K562 (cell line): Measurements from ENCODE around the gene CHI3L1. TPM values are rescaled to one million over a fixed set of nuclear protein-coding genes. Genes with fewer than 3 reads are reported as not detected.

Experiments
- ATAC-seq: fragments of 200-7000 bp; cut with Tn5 transposase; 3 replicates; pipeline ENCODE4 v1.9.1; 2020; ENCODE audit warnings: moderate library complexity
- BruUV-seq: library from RNA; stranded (reverse); fragments of 400-500 nt; replicated peaks from 2 replicates; lab custom pipeline; 2021; lab: Mats Ljungman, UMichigan
- CTCF ChIA-PET: fragments of 300-600 bp; formaldehyde crosslinking; extraction: SDS; loops from one replicate; lab custom pipeline; 2021; ENCODE audit warnings: low intra/inter-chr PET ratio; lab: Yijun Ruan, JAX
- POLR2A ChIA-PET: fragments of 300-600, 350-650 bp; sonication (Branson Sonifier 250); formaldehyde crosslinking; extraction: SDS; loops from one replicate; lab custom pipeline; 2021; ENCODE audit warnings: antibody characterized with exemption, inconsistent platforms; lab: Yijun Ruan, JAX
- DNase-seq, 4 experiments: peaks; one replicate each; pipeline versions ENCODE4 v3.0.0 to v3.0.0-alpha.2; 2011 to 2018; ENCODE audit warnings: low spot score in 3 of 4, mixed read lengths in 3 of 4; ENCODE audit errors: extremely low read depth in 1 of 4
- FAIRE-seq: peaks from 2 replicates; lab custom pipeline; 2011; peaks lifted over from hg19 to GRCh38; lab: Jason Lieb, UNC
- H2AFZ ChIP-seq: 2 replicates; pipeline ENCODE4 v1.6.0; 2011; ENCODE audit warnings: low read depth, low read length, control low read depth, inconsistent platforms
- H3K27ac ChIP-seq: fragments of 200-600 bp; 3 replicates; pipeline ENCODE4 v1.8.0; 2011; ENCODE audit warnings: low read depth, mild to moderate bottlenecking, control low read depth, inconsistent platforms, low read length, moderate library complexity, mixed read lengths; ENCODE audit errors: extremely low read depth
- H3K27me3 ChIP-seq, 2 experiments: fragments of 300-600 bp in 1 of 2; 2 replicates in 1 of 2; 3 replicates in 1 of 2; pipeline versions ENCODE4 v1.6.0 to v1.8.0; 2011; ENCODE audit warnings: inconsistent platforms in 2 of 2, low read length in 2 of 2, mild to moderate bottlenecking in 1 of 2, mixed read lengths in 1 of 2, moderate library complexity in 1 of 2; ENCODE audit not compliant: control insufficient read depth in 2 of 2, insufficient read depth in 2 of 2
- H3K36me3 ChIP-seq: fragments of 300-600 bp; 3 replicates; pipeline ENCODE4 v1.8.0; 2011; ENCODE audit warnings: mild to moderate bottlenecking, low read length, inconsistent platforms; ENCODE audit not compliant: control insufficient read depth, insufficient read depth
- H3K4me1 ChIP-seq, 2 experiments: fragments of 200-600 bp in 1 of 2; replicated peaks in 1 of 2; 2 replicates in 1 of 2; 3 replicates in 1 of 2; pipeline versions ENCODE4 v1.5.1 to v1.8.0; 2011; ENCODE audit warnings: inconsistent platforms in 2 of 2, low read length in 2 of 2, mild to moderate bottlenecking in 1 of 2, mixed read lengths in 1 of 2, moderate library complexity in 1 of 2; ENCODE audit not compliant: control insufficient read depth in 2 of 2, insufficient read depth in 2 of 2
- H3K4me2 ChIP-seq: 2 replicates; pipeline ENCODE4 v1.6.1; 2011; ENCODE audit warnings: low read length, control low read depth, inconsistent platforms, mixed read lengths; ENCODE audit not compliant: insufficient read depth
- H3K4me3 ChIP-seq: fragments of 200-600 bp; sonication (generic), shearing (Covaris generic); 2 replicates; pipeline ENCODE4 v1.5.1; 2016; ENCODE audit warnings: control low read depth, inconsistent platforms
- H3K79me2 ChIP-seq: fragments of 200-600 bp; 3 replicates; pipeline ENCODE4 v1.8.0; 2011; ENCODE audit warnings: low read length, inconsistent platforms; ENCODE audit not compliant: control insufficient read depth, insufficient read depth
- H3K9ac ChIP-seq, 2 experiments: 2 replicates each; pipeline versions ENCODE4 v1.6.0 to v1.6.1; 2011; ENCODE audit warnings: low read depth in 2 of 2, low read length in 2 of 2, control low read depth in 1 of 2, inconsistent platforms in 1 of 2, mild to moderate bottlenecking in 1 of 2, mixed read lengths in 1 of 2; ENCODE audit not compliant: insufficient read depth in 1 of 2
- H3K9me1 ChIP-seq: one replicate; pipeline ENCODE4 v1.6.0; 2011; ENCODE audit warnings: inconsistent platforms, mild to moderate bottlenecking, low read length, moderate library complexity; ENCODE audit not compliant: control insufficient read depth, insufficient read depth
- H3K9me3 ChIP-seq: replicated peaks from 2 replicates; pipeline ENCODE4 v1.5.1; 2011; ENCODE audit warnings: low read depth, low read length, inconsistent platforms; ENCODE audit not compliant: control insufficient read depth, insufficient read depth
- H4K20me1 ChIP-seq: replicated peaks from 2 replicates; pipeline ENCODE4 v1.6.1; 2011; ENCODE audit warnings: low read length, inconsistent platforms, mixed read lengths; ENCODE audit not compliant: control insufficient read depth, insufficient read depth
- FOXK1 ChIP-seq: sonication (generic); formaldehyde crosslinking; IDR thresholded peaks from 2 replicates; pipeline ENCODE4 v1.8.0; 2022; ENCODE audit warnings: missing genetic modification reagents, mild to moderate bottlenecking, borderline replicate concordance
- RBM25 ChIP-seq: fragments of 200-400 bp; formaldehyde crosslinking; IDR thresholded peaks from 2 replicates; pipeline ENCODE4 v1.6.1; 2018; ENCODE audit warnings: low read length, low read depth, moderate library complexity; ENCODE audit not compliant: severe bottlenecking
- RFX7 ChIP-seq: fragments of 250-450 bp; sonication (Bioruptor Pico); IDR thresholded peaks from 2 replicates; pipeline ENCODE4 v1.5.1; 2021; ENCODE audit warnings: mild to moderate bottlenecking
- SAFB ChIP-seq: fragments of 200-400 bp; formaldehyde crosslinking; IDR thresholded peaks from 2 replicates; pipeline ENCODE4 v1.6.1; 2017; ENCODE audit warnings: low read depth, low read length, borderline replicate concordance
- TAL1 ChIP-seq: fragments of 450-650 bp; IDR thresholded peaks from 2 replicates; pipeline ENCODE4 v1.6.1; 2016; ENCODE audit warnings: mild to moderate bottlenecking
- TBL1XR1 ChIP-seq, 2 experiments: IDR thresholded peaks; 2 replicates each; pipeline ENCODE4 v1.6.1; 2012; ENCODE audit warnings: improper control_type of control experiment in 2 of 2, low read length in 2 of 2, mild to moderate bottlenecking in 1 of 2
- TCF3 ChIP-seq: sonication (generic); formaldehyde crosslinking; IDR thresholded peaks from 2 replicates; pipeline ENCODE4 v1.4.0; 2020; ENCODE audit warnings: mild to moderate bottlenecking, missing genetic modification reagents
- TRIM24 ChIP-seq, 2 experiments: fragments of 450-650 bp; IDR thresholded peaks; 2 replicates each; pipeline ENCODE4 v1.6.1; 2016
- ZKSCAN1 ChIP-seq: fragments of 150-350 bp; IDR thresholded peaks from 2 replicates; pipeline ENCODE4 v1.6.1; 2016; ENCODE audit warnings: low read depth, low read length
- ZNF212 ChIP-seq: fragments of 450-650 bp; formaldehyde crosslinking; IDR thresholded peaks from 2 replicates; pipeline ENCODE4 v1.4.0; 2020; ENCODE audit warnings: mild to moderate bottlenecking
- ZNF551 ChIP-seq: fragments of 250-450 bp; sonication (Bioruptor Pico); IDR thresholded peaks from 2 replicates; pipeline ENCODE4 v1.5.0; 2021; ENCODE audit warnings: mild to moderate bottlenecking, moderate library complexity
- WGBS: fragments of 100-300 bp; shearing (Covaris generic); methylation state at CpG from one replicate; pipeline ENCODE4 v1.1.6; 2016; ENCODE audit warnings: low coverage, mixed read lengths; ENCODE audit not compliant: insufficient coverage; ENCODE audit errors: missing lambda C conversion rate; 5-methylcytosine and 5-hydroxymethylcytosine counted together
- in situ Hi-C: fragments of 300-500 bp; cut with MboI; formaldehyde crosslinking; loops from 4 replicates; pipeline ENCODE4 v1.15.0; 2018; ENCODE audit warnings: inconsistent platforms, mixed read lengths
- intact Hi-C: fragments of 100-400 bp; cut with micrococcal nuclease; formaldehyde crosslinking; loops from 2 replicates; pipeline ENCODE4 v1.14.2; 2022
- polyA plus RNA-seq, 8 experiments: library from polyadenylated mRNA; depleted of rRNA in 4 of 8; stranded (reverse) in 5 of 8; unstranded in 3 of 8; fragments of >200 nt; fragmentation: Nextera tagmentation in 2 of 8; fragmentation: Illumina TruSeq in 1 of 8; extraction: Ambion mirVana in 2 of 8; extraction: Trizol in 1 of 8; gene quantifications; 2 replicates each; pipeline versions ENCODE4 v1.2.1 to v1.2.3, GENCODE V29; 2011 to 2014; ENCODE audit warnings: inconsistent platforms in 1 of 8, missing spikeins in 1 of 8
- total RNA-seq, 7 experiments: library from RNA; depleted of rRNA in 6 of 7; stranded (reverse); fragments of >200 nt in 6 of 7; fragmentation: Illumina TruSeq in 2 of 7; extraction: Trizol in 2 of 7; gene quantifications; 2 replicates each; pipeline versions ENCODE4 v1.2.1 to v1.2.3, GENCODE V29; 2011 to 2021; ENCODE audit warnings: low replicate concordance in 1 of 7
- TF ChIP-seq, protein P1 (sequence below): fragments of 250-450 bp; sonication (Bioruptor Pico); IDR thresholded peaks from 2 replicates; pipeline ENCODE4 v1.8.0; 2022; ENCODE audit warnings: inconsistent platforms, mild to moderate bottlenecking, moderate library complexity, borderline replicate concordance

Gene CHI3L1
- total and polyA plus RNA-seq, 9 of the 15 experiments (the other 6 are each of a cell fraction or from before 2014, with no cell fraction given): not detected

GRCh38 chr1:203142124-203142523, 44.4 kb downstream of the CHI3L1 start:
- H3K79me2 ChIP-seq: no peaks in the 10 kb centered on the region
- ChIA-PET CTCF (no interaction called here), POLR2A (interaction anchor here (0.6 to 1.8 kb wide), 2 partner anchors 9 to 27 kb away, joined by 3 to 4 read pairs; no protein-coding TSS in a partner anchor)
- H3K4me3 ChIP-seq: no peak overlapping the region
- ATAC-seq (no peak), FAIRE-seq (no peak), DNase-seq (no peak)
- H3K9ac ChIP-seq: no peak overlapping the region
- BruUV-seq: no TSS peak
- no peak overlapping the region for H2AFZ ChIP-seq
- TF ChIP-seq TAL1 (no peak), RFX7 (no peak), RBM25 (peak; percentile 4), ZNF212 (CRISPR knock-in tag) (no peak), TBL1XR1 (IDR thresholded peaks at IDR 0.05; ENCODE audit: low read length in 2 of 2) (no peak), TRIM24 (IDR thresholded peaks at IDR 0.05) (no peak), ZKSCAN1 (peak; percentile 66; the same call in 1 of the 2 replicates), FOXK1 (CRISPR knock-in tag) (no peak), TCF3 (CRISPR knock-in tag) (no peak), ZNF551 (no peak), SAFB (no peak)
- TF ChIP-seq, protein P1, sequence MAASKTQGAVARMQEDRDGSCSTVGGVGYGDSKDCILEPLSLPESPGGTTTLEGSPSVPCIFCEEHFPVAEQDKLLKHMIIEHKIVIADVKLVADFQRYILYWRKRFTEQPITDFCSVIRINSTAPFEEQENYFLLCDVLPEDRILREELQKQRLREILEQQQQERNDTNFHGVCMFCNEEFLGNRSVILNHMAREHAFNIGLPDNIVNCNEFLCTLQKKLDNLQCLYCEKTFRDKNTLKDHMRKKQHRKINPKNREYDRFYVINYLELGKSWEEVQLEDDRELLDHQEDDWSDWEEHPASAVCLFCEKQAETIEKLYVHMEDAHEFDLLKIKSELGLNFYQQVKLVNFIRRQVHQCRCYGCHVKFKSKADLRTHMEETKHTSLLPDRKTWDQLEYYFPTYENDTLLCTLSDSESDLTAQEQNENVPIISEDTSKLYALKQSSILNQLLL (CRISPR knock-in tag): no peak
- H4K20me1 ChIP-seq: no peaks in the 10 kb centered on the region; the same call in 1 of the 2 replicates
- H3K27me3 ChIP-seq: peaks cover 33 to 71% of the 10 kb centered on the region in 2 experiments
- intact Hi-C loops (no loop called here), in situ Hi-C loops (no loop called here)
- H3K9me3 ChIP-seq: no peaks in the 10 kb centered on the region
- H3K9me1 ChIP-seq: no peaks in the 10 kb centered on the region
- no peaks in the 10 kb centered on the region for H3K4me1 ChIP-seq
- no peak overlapping the region for H3K27ac ChIP-seq
- no peak overlapping the region for H3K4me2 ChIP-seq
- H3K36me3 ChIP-seq: no peaks in the 10 kb centered on the region
- 3% methylated on average over 6 of the region's 6 CpGs for WGBS
